KMS-11 (cell line): ENCODE data around the gene FAM174A.

Experiments used
- H2AFZ ChIP-seq: fragments of 200-600 bp; sonication (generic); 2 replicates; pipeline ENCODE4 v1.6.1; 2016; ENCODE audit warnings: antibody characterized with exemption, mixed run types, low read depth
- H3K27ac ChIP-seq: fragments of 200-600 bp; sonication (generic); 2 replicates; pipeline ENCODE4 v1.6.1; 2016; ENCODE audit warnings: mild to moderate bottlenecking, mixed run types
- H3K27me3 ChIP-seq: fragments of 200-600 bp; sonication (generic); 2 replicates; pipeline ENCODE4 v1.6.1; 2017; ENCODE audit warnings: mild to moderate bottlenecking, low read depth, mixed run types, moderate library complexity; ENCODE audit not compliant: insufficient read depth
- H3K36me3 ChIP-seq: fragments of 200-600 bp; sonication (generic); 2 replicates; pipeline ENCODE4 v1.6.1; 2017; ENCODE audit warnings: mild to moderate bottlenecking, mixed run types; ENCODE audit not compliant: insufficient read depth
- H3K4me1 ChIP-seq: fragments of 200-600 bp; sonication (generic); 2 replicates; pipeline ENCODE4 v1.6.1; 2016; ENCODE audit warnings: mild to moderate bottlenecking, low read depth, mixed run types; ENCODE audit not compliant: poor library complexity, severe bottlenecking
- H3K4me2 ChIP-seq: fragments of 200-600 bp; sonication (generic); 2 replicates; pipeline ENCODE4 v1.7.0; 2016; ENCODE audit warnings: mild to moderate bottlenecking, mixed run types
- H3K4me3 ChIP-seq: fragments of 200-600 bp; sonication (generic); IDR thresholded peaks from 2 replicates; pipeline ENCODE4 v1.6.1; 2017; ENCODE audit warnings: low read depth, low read length, mixed read lengths; ENCODE audit not compliant: insufficient read depth
- H3K79me2 ChIP-seq: fragments of 200-600 bp; sonication (generic); 2 replicates; pipeline ENCODE4 v1.6.1; 2016; ENCODE audit warnings: low read depth, mixed run types; ENCODE audit not compliant: insufficient read depth
- H3K9ac ChIP-seq: fragments of 200-600 bp; sonication (generic); 2 replicates; pipeline ENCODE4 v1.6.1; 2016; ENCODE audit warnings: mild to moderate bottlenecking, mixed run types
- H4K20me1 ChIP-seq: fragments of 200-600 bp; sonication (generic); 2 replicates; pipeline ENCODE4 v1.6.1; 2016; ENCODE audit warnings: mild to moderate bottlenecking, mixed run types; ENCODE audit not compliant: insufficient read depth
- CTCF ChIP-seq: fragments of 200-600 bp; sonication (generic); conservative IDR thresholded peaks from 2 replicates; pipeline ENCODE4 v1.6.1; 2017; ENCODE audit warnings: low read depth, mild to moderate bottlenecking, antibody characterized with exemption, low read length, moderate library complexity, mixed read lengths

Gene FAM174A

GRCh38 chr5:100584889-100585288 is 49.7 kb downstream of the FAM174A start:
- Histone ChIP-seq H3K9ac (no peak overlapping the region), H3K4me1 (peaks cover 17% of the 10 kb centered on the region), H4K20me1 (no peaks in the 10 kb centered on the region), H3K27ac (no peak overlapping the region), H3K4me3 (no peak overlapping the region), H3K36me3 (no peaks in the 10 kb centered on the region), H3K27me3 (no peaks in the 10 kb centered on the region), H2AFZ (no peak overlapping the region), H3K4me2 (peak overlapping the region; percentile 39; the same call in 1 of the 2 replicates), H3K79me2 (no peaks in the 10 kb centered on the region)
- no peak for TF ChIP-seq CTCF

- peaks cover 14% of the 10 kb centered on the region for H3K4me1 ChIP-seq
- TF ChIP-seq CTCF: no peak
- no peak overlapping the region for H3K9ac ChIP-seq
- no peak overlapping the region for H3K27ac ChIP-seq
- no peak overlapping the region for H3K4me2 ChIP-seq
- H3K4me3 ChIP-seq: no peak overlapping the region
- H3K79me2 ChIP-seq: no peaks in the 10 kb centered on the region
- H3K36me3 ChIP-seq: no peaks in the 10 kb centered on the region
- no peak overlapping the region for H2AFZ ChIP-seq
- H3K27me3 ChIP-seq: no peaks in the 10 kb centered on the region
- H4K20me1 ChIP-seq: no peaks in the 10 kb centered on the region
Measured at GRCh38 chr5:100590867-100591266, 55.7 kb downstream of the FAM174A start.

- Histone ChIP-seq H3K9ac (no peak overlapping the region), H3K27ac (peak overlapping the region; percentile 10; the same call in 1 of the 2 replicates)
Measured at GRCh38 chr5:100595152-100595811, 60.1 kb downstream of the FAM174A start.

GRCh38 chr5:100595812-100596173 is 60.6 kb downstream of the FAM174A start:
- Histone ChIP-seq H4K20me1 (no peaks in the 10 kb centered on the region), H3K27ac (peak overlapping the region; percentile 10; the same call in 1 of the 2 replicates), H3K36me3 (no peaks in the 10 kb centered on the region), H3K79me2 (no peaks in the 10 kb centered on the region), H3K4me1 (peaks cover 21% of the 10 kb centered on the region), H3K9ac (no peak overlapping the region), H3K4me3 (no peak overlapping the region), H2AFZ (peak overlapping the region; percentile 25; the same call in 1 of the 2 replicates), H3K4me2 (peak overlapping the region; percentile 30), H3K27me3 (no peaks in the 10 kb centered on the region)
- TF ChIP-seq CTCF: no peak

More at GRCh38 chr5:100595152-100595811, 60.1 kb downstream of the FAM174A start:
- Histone ChIP-seq H3K4me1 (peaks cover 21% of the 10 kb centered on the region), H3K79me2 (no peaks in the 10 kb centered on the region), H3K36me3 (no peaks in the 10 kb centered on the region), H4K20me1 (no peaks in the 10 kb centered on the region), H3K4me3 (no peak overlapping the region), H3K27me3 (no peaks in the 10 kb centered on the region), H2AFZ (peak overlapping the region; percentile 25; the same call in 1 of the 2 replicates), H3K4me2 (peak overlapping the region; percentile 30)
- no peak for TF ChIP-seq CTCF
